Mesenchymal stem cell (in vitro differentiated cells and primary cell): Measurements from ENCODE around the gene GNG11.

Source experiments
- DNase-seq: peaks from one replicate; pipeline ENCODE4 v3.0.0-alpha.2; 2013
- H2AFZ ChIP-seq: one replicate; pipeline ENCODE4 v1.6.1; 2013; ENCODE audit warnings: low read depth, mild to moderate bottlenecking, control low read depth, inconsistent platforms, low read length, moderate library complexity
- H2AK5ac ChIP-seq: 2 replicates; pipeline ENCODE4 v1.6.1; 2013; ENCODE audit warnings: low read length, moderate library complexity, mild to moderate bottlenecking, inconsistent platforms; ENCODE audit not compliant: severe bottlenecking
- H2BK120ac ChIP-seq: one replicate; pipeline ENCODE4 v1.6.1; 2013; ENCODE audit warnings: low read depth, mild to moderate bottlenecking, inconsistent platforms, low read length, moderate library complexity
- H2BK12ac ChIP-seq, 2 experiments: one replicate each; pipeline ENCODE4 v1.6.1; 2013; ENCODE audit warnings: inconsistent platforms in 2 of 2, low read length in 2 of 2, mild to moderate bottlenecking in 2 of 2, moderate library complexity in 2 of 2, control low read depth in 1 of 2
- H2BK15ac ChIP-seq: one replicate; pipeline ENCODE4 v1.6.1; 2013; ENCODE audit warnings: mild to moderate bottlenecking, low read depth, inconsistent platforms; ENCODE audit not compliant: poor library complexity, severe bottlenecking
- H2BK5ac ChIP-seq: 2 replicates; pipeline ENCODE4 v1.6.1; 2013; ENCODE audit warnings: low read depth, mild to moderate bottlenecking, low read length, control low read depth, inconsistent platforms; ENCODE audit not compliant: poor library complexity, severe bottlenecking
- H3K14ac ChIP-seq, 2 experiments: one replicate each; pipeline ENCODE4 v1.6.1; 2013; ENCODE audit warnings: inconsistent platforms in 2 of 2, low read length in 2 of 2, control low read depth in 1 of 2, mild to moderate bottlenecking in 1 of 2, moderate library complexity in 1 of 2
- H3K18ac ChIP-seq, 2 experiments: one replicate each; pipeline ENCODE4 v1.6.1; 2013; ENCODE audit warnings: inconsistent platforms in 2 of 2, low read length in 2 of 2, control low read depth in 1 of 2, low read depth in 1 of 2, mild to moderate bottlenecking in 1 of 2
- H3K23ac ChIP-seq, 2 experiments: one replicate each; pipeline ENCODE4 v1.6.1; 2013; ENCODE audit warnings: inconsistent platforms in 2 of 2, low read length in 2 of 2, mild to moderate bottlenecking in 2 of 2, moderate library complexity in 2 of 2, control low read depth in 1 of 2
- H3K27ac ChIP-seq: 2 replicates; pipeline ENCODE4 v1.5.1; 2013; ENCODE audit warnings: mild to moderate bottlenecking, moderate library complexity, low read length, control low read depth, inconsistent platforms; ENCODE audit not compliant: poor library complexity, severe bottlenecking
- H3K27me3 ChIP-seq, 2 experiments: 2 replicates each; pipeline versions ENCODE4 v1.6.1 to v1.7.0; 2013; ENCODE audit warnings: low read length in 2 of 2, mild to moderate bottlenecking in 2 of 2, moderate library complexity in 2 of 2, control low read depth in 1 of 2, inconsistent platforms in 1 of 2; ENCODE audit not compliant: control insufficient read depth in 1 of 2, insufficient read depth in 1 of 2
- H3K36me3 ChIP-seq, 2 experiments: 2 replicates each; pipeline versions ENCODE4 v1.6.1 to v1.7.0; 2013; ENCODE audit warnings: low read length in 2 of 2, control low read depth in 1 of 2, inconsistent platforms in 1 of 2, low read depth in 1 of 2, mild to moderate bottlenecking in 1 of 2; ENCODE audit not compliant: insufficient read depth in 2 of 2, control insufficient read depth in 1 of 2
- H3K4ac ChIP-seq, 2 experiments: one replicate each; pipeline ENCODE4 v1.6.1; 2013; ENCODE audit warnings: inconsistent platforms in 2 of 2, low read length in 2 of 2, mild to moderate bottlenecking in 2 of 2, moderate library complexity in 2 of 2, control low read depth in 1 of 2, low read depth in 1 of 2
- H3K4me1 ChIP-seq: 2 replicates; pipeline ENCODE4 v1.6.1; 2013; ENCODE audit warnings: low read depth, low read length, control low read depth; ENCODE audit not compliant: control insufficient read depth, insufficient read depth
- H3K4me2 ChIP-seq: 2 replicates; pipeline ENCODE4 v1.6.1; 2013; ENCODE audit warnings: low read length, mild to moderate bottlenecking, inconsistent platforms; ENCODE audit not compliant: poor library complexity, severe bottlenecking
- H3K4me3 ChIP-seq, 2 experiments: 2 replicates each; pipeline versions ENCODE4 v1.5.1 to v1.7.0; 2013; ENCODE audit warnings: low read length in 2 of 2, mild to moderate bottlenecking in 2 of 2, control low read depth in 1 of 2, low read depth in 1 of 2; ENCODE audit not compliant: insufficient read depth in 1 of 2
- H3K79me1 ChIP-seq: replicated peaks from 2 replicates; pipeline ENCODE4 v1.6.1; 2013; ENCODE audit warnings: mild to moderate bottlenecking, control low read depth, low read length, inconsistent platforms; ENCODE audit not compliant: poor library complexity, severe bottlenecking
- H3K9ac ChIP-seq: 2 replicates; pipeline ENCODE4 v1.7.0; 2013; ENCODE audit warnings: mild to moderate bottlenecking, low read length, moderate library complexity
- H3K9me3 ChIP-seq: 2 replicates; pipeline ENCODE4 v1.7.0; 2013; ENCODE audit warnings: mild to moderate bottlenecking, low read length; ENCODE audit not compliant: control insufficient read depth
- H4K8ac ChIP-seq: one replicate; pipeline ENCODE4 v1.6.1; 2013; ENCODE audit warnings: inconsistent platforms, mild to moderate bottlenecking, low read length, moderate library complexity
- H4K91ac ChIP-seq: one replicate; pipeline ENCODE4 v1.6.1; 2013; ENCODE audit warnings: mild to moderate bottlenecking, low read length, inconsistent platforms
- WGBS: methylation state at CpG from one replicate; pipeline ENCODE4 v1.1.7; 2013; ENCODE audit warnings: mixed read lengths; 5-methylcytosine and 5-hydroxymethylcytosine counted together

Gene GNG11

GRCh38 chr7:93960986-93961385 lies 39.5 kb downstream of the GNG11 start:
- Histone ChIP-seq H2BK12ac (no peak overlapping the region), H2BK15ac (no peak overlapping the region), H4K91ac (no peak overlapping the region), H2AK5ac (no peak overlapping the region), H2BK120ac (no peak overlapping the region), H3K4ac (no peak overlapping the region), H3K9me3 (no peaks in the 10 kb centered on the region), H3K4me1 (no peaks in the 10 kb centered on the region), H3K36me3 (no peaks in the 10 kb centered on the region), H4K8ac (no peak overlapping the region), H3K27ac (no peak overlapping the region), H3K4me2 (no peak overlapping the region), H3K27me3 (no peaks in the 10 kb centered on the region), H2AFZ (no peak overlapping the region), H3K14ac (no peak overlapping the region), H3K4me3 (no peak overlapping the region), H3K18ac (no peak overlapping the region), H3K79me1 (no peaks in the 10 kb centered on the region), H3K9ac (no peak overlapping the region), H2BK5ac (no peak overlapping the region), H3K23ac (no peak overlapping the region)
- no peak for DNase-seq
- no CpG with 5 or more reads among the region's 3 CpGs for WGBS

- Histone ChIP-seq H3K14ac (no peak overlapping the region), H4K8ac (no peak overlapping the region), H2BK120ac (no peak overlapping the region), H3K9me3 (no peaks in the 10 kb centered on the region), H3K36me3 (no peaks in the 10 kb centered on the region), H2AK5ac (no peak overlapping the region), H2AFZ (no peak overlapping the region), H2BK15ac (no peak overlapping the region), H2BK12ac (no peak overlapping the region), H3K27ac (no peak overlapping the region), H4K91ac (no peak overlapping the region), H2BK5ac (no peak overlapping the region), H3K4ac (no peak overlapping the region), H3K79me1 (no peaks in the 10 kb centered on the region), H3K4me3 (no peak overlapping the region), H3K27me3 (no peaks in the 10 kb centered on the region), H3K9ac (no peak overlapping the region), H3K4me1 (no peaks in the 10 kb centered on the region), H3K4me2 (no peak overlapping the region), H3K18ac (no peak overlapping the region), H3K23ac (no peak overlapping the region)
- 100% methylated on average over 3 of the region's 5 CpGs for WGBS
- no peak for DNase-seq
Observed at GRCh38 chr7:93964262-93964661, 42.7 kb downstream of the GNG11 start.

- no peak overlapping the region for H2BK12ac ChIP-seq
- no peak overlapping the region for H2BK5ac ChIP-seq
- no peak overlapping the region for H4K8ac ChIP-seq
- no peak overlapping the region for H2BK15ac ChIP-seq
- no peaks in the 10 kb centered on the region for H3K36me3 ChIP-seq
- WGBS = 69% methylated on average over 2 of the region's 3 CpGs
- no peaks in the 10 kb centered on the region for H3K9me3 ChIP-seq
- DNase-seq = no peak
- H3K23ac ChIP-seq = no peak overlapping the region
- H3K9ac ChIP-seq = no peak overlapping the region
- no peak overlapping the region for H3K27ac ChIP-seq
- no peaks in the 10 kb centered on the region for H3K27me3 ChIP-seq
- H2AK5ac ChIP-seq = no peak overlapping the region
- no peak overlapping the region for H3K14ac ChIP-seq
- H3K4me3 ChIP-seq = no peak overlapping the region
- H3K4me1 ChIP-seq = no peaks in the 10 kb centered on the region
- H3K4me2 ChIP-seq = no peak overlapping the region
- no peak overlapping the region for H3K4ac ChIP-seq
- no peak overlapping the region for H4K91ac ChIP-seq
- no peaks in the 10 kb centered on the region for H3K79me1 ChIP-seq
- H2AFZ ChIP-seq = no peak overlapping the region
- no peak overlapping the region for H3K18ac ChIP-seq
- no peak overlapping the region for H2BK120ac ChIP-seq
Observed at GRCh38 chr7:93964813-93965212, 43.3 kb downstream of the GNG11 start.

- Histone ChIP-seq H3K4me3 (no peak overlapping the region), H2BK120ac (no peak overlapping the region), H3K23ac (no peak overlapping the region), H2AK5ac (no peak overlapping the region), H2BK12ac (no peak overlapping the region), H3K14ac (no peak overlapping the region), H3K4me1 (no peaks in the 10 kb centered on the region), H3K9me3 (no peaks in the 10 kb centered on the region), H3K79me1 (no peaks in the 10 kb centered on the region), H3K36me3 (no peaks in the 10 kb centered on the region), H4K8ac (no peak overlapping the region), H2BK15ac (no peak overlapping the region), H2BK5ac (no peak overlapping the region), H3K27ac (no peak overlapping the region), H3K9ac (peak overlapping the region; percentile 22), H3K4me2 (no peak overlapping the region), H4K91ac (no peak overlapping the region), H3K27me3 (no peaks in the 10 kb centered on the region), H2AFZ (no peak overlapping the region), H3K18ac (no peak overlapping the region), H3K4ac (no peak overlapping the region)
- DNase-seq = no peak
- 100% methylated on average over 1 of the region's 2 CpGs for WGBS
Observed at GRCh38 chr7:93968911-93969620, 47.5 kb downstream of the GNG11 start.
